LNCaP clone FGC (cell line): ENCODE measurements around the gene CGAS.
A peak's percentile ranks its signal among the peaks of the same experiment; 100 is the strongest.
"Not testable (repeated sequence)": the region's sequence is repeated elsewhere in the genome, so short reads cannot be mapped to it uniquely, and the experiment has no call there.

ENCODE experiments used
- DNase-seq: peaks from one replicate; pipeline ENCODE4 v3.0.0-alpha.2; 2011; ENCODE audit warnings: low read depth
- H3K4me3 ChIP-seq: 2 replicates; pipeline ENCODE4 v1.5.1; 2011; ENCODE audit warnings: mild to moderate bottlenecking, low read depth, low read length, control low read depth
- CTCF ChIP-seq: IDR thresholded peaks from 2 replicates; pipeline ENCODE4 v1.5.1; 2012; ENCODE audit warnings: mild to moderate bottlenecking; ENCODE audit not compliant: control insufficient read depth, insufficient read depth; ENCODE audit errors: extremely low read depth

CGAS gene

GRCh38 chr6:73395875-73396274 lies 56.2 kb downstream of the CGAS start:
- H3K4me3 ChIP-seq = peak overlapping the region; percentile 56; the same call in 1 of the 2 replicates
- no peak for DNase-seq
- no peak for TF ChIP-seq CTCF

- no peak for TF ChIP-seq CTCF
- DNase-seq = peak; percentile 84
- H3K4me3 ChIP-seq = peak within 1 kb of the TSS; percentile 56
Measured at GRCh38 chr6:73394577-73395354, 57.3 kb downstream of the CGAS start, which contains the start of gene DDX43. TSS of gene DDX43 (plus strand) at chr6:73394828. CDS start at chr6:73394906, 78 bp downstream.

GRCh38 chr6:73393278-73393677 lies 58.8 kb downstream of the CGAS start:
- DNase-seq = no peak
- no peak for TF ChIP-seq CTCF
- no peak overlapping the region for H3K4me3 ChIP-seq

- H3K4me3 ChIP-seq, DNase-seq: not testable (repeated sequence)
Measured at GRCh38 chr6:73392188-73392587, 59.9 kb downstream of the CGAS start.

- no peak for TF ChIP-seq CTCF
- H3K4me3 ChIP-seq = no peak overlapping the region
- no peak for DNase-seq
Measured at GRCh38 chr6:73391675-73392074, 60.4 kb downstream of the CGAS start.

- H3K4me3 ChIP-seq = no peak overlapping the region
- no peak for DNase-seq
- TF ChIP-seq CTCF = no peak
Measured at GRCh38 chr6:73389854-73390253, 62.2 kb downstream of the CGAS start.

GRCh38 chr6:73388800-73389512 lies 63.1 kb downstream of the CGAS start:
- DNase-seq = peak; percentile 2
- H3K4me3 ChIP-seq = peak overlapping the region; percentile 39
- peak; percentile 75 for TF ChIP-seq CTCF
